ENCODE measurements around the gene TRANK1.

TRANK1 gene

GRCh38 chr3:36813305-36813704, 131.5 kb downstream of the TRANK1 start:
- no peak overlapping the region for H3K4me3 ChIP-seq (ENCODE audit: low read length)
- peak; percentile 83 for DNase-seq (ENCODE audit: low read depth)
- TF ChIP-seq, protein P1, sequence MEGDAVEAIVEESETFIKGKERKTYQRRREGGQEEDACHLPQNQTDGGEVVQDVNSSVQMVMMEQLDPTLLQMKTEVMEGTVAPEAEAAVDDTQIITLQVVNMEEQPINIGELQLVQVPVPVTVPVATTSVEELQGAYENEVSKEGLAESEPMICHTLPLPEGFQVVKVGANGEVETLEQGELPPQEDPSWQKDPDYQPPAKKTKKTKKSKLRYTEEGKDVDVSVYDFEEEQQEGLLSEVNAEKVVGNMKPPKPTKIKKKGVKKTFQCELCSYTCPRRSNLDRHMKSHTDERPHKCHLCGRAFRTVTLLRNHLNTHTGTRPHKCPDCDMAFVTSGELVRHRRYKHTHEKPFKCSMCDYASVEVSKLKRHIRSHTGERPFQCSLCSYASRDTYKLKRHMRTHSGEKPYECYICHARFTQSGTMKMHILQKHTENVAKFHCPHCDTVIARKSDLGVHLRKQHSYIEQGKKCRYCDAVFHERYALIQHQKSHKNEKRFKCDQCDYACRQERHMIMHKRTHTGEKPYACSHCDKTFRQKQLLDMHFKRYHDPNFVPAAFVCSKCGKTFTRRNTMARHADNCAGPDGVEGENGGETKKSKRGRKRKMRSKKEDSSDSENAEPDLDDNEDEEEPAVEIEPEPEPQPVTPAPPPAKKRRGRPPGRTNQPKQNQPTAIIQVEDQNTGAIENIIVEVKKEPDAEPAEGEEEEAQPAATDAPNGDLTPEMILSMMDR (IDR thresholded peaks at IDR 0.05; ENCODE audit: insufficient read depth, low read depth, low read length, missing control alignments) = no peak

GRCh38 chr3:36812240-36812639, 132.6 kb downstream of the TRANK1 start:
- no peak overlapping the region for H3K4me3 ChIP-seq (ENCODE audit: low read length)
- TF ChIP-seq, protein P1 (IDR thresholded peaks at IDR 0.05; ENCODE audit: insufficient read depth, low read depth, low read length, missing control alignments) = no peak
- peak; percentile 8 for DNase-seq (ENCODE audit: low read depth)

- H3K4me3 ChIP-seq (ENCODE audit: low read length) = no peak overlapping the region
- no peak for DNase-seq (ENCODE audit: low read depth)
- TF ChIP-seq, protein P1 (IDR thresholded peaks at IDR 0.05; ENCODE audit: insufficient read depth, low read depth, low read length, missing control alignments) = no peak
These were observed 133.1 kb downstream of the TRANK1 start for GRCh38 chr3:36811768-36812167.

DNA sequence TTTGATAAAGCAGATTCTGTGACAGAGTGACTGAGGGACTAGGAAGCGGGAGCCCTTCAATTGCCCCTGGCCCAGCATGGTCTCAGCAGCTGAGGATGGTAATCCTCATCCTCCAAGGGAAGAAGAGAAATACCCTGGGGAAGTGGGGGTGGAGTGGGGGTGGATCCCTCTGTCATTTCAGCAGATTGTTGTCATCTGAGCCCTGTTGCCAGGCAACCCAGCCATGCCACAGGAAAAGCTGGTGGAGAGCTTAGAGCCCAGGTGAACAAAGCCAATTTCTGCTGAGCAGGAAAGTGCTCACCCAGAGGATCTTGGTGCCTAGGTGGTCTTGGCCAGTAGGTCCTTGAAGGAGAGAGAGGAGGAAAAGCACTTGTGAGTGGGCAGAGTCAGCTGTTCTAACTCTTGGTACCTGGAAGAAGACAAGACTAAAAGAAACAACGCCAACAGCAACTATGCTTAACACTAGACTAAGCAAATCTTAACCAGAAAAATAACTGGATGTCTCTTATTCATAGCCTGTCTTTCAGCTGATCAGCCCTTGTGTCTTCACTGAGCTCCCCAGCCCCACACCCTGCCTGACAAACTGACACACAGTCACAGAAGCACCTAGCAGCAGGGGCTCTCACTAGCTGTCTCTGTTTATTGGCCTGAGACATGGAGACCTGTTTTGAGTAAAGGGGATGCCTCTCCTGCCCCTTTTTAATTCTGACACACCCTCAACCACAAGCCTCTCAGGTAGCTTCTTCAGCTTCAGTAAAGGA, 140.4 kb downstream of the TRANK1 start:
- no peak for DNase-seq (ENCODE audit: low read depth)
- H3K4me3 ChIP-seq (ENCODE audit: low read length) = no peak overlapping the region
- TF ChIP-seq, protein P1 (IDR thresholded peaks at IDR 0.05; ENCODE audit: insufficient read depth, low read depth, low read length, missing control alignments) = no peak

- TF ChIP-seq, protein P1 (IDR thresholded peaks at IDR 0.05; ENCODE audit: insufficient read depth, low read depth, low read length, missing control alignments) = no peak
- no peak for DNase-seq (ENCODE audit: low read depth)
- H3K4me3 ChIP-seq (ENCODE audit: low read length) = no peak overlapping the region
These were observed 141.6 kb downstream of the TRANK1 start for GRCh38 chr3:36803091-36803791.

GRCh38 chr3:36800533-36801116, 144.2 kb downstream of the TRANK1 start:
- no peak overlapping the region for H3K4me3 ChIP-seq (ENCODE audit: low read length)
- TF ChIP-seq, protein P1 (IDR thresholded peaks at IDR 0.05; ENCODE audit: insufficient read depth, low read depth, low read length, missing control alignments) = no peak
- DNase-seq (ENCODE audit: low read depth) = peak; percentile 64

Measured in epithelial cell of esophagus (primary cell).